H9 (cell line): Measurements from ENCODE around the gene SURF1. TPM values are rescaled to one million over a fixed set of nuclear protein-coding genes. Genes with fewer than 3 reads are reported as not detected.

Experiments
- DNase-seq: peaks from one replicate; pipeline ENCODE4 v3.0.0-alpha.2; 2017
- H2AFZ ChIP-seq: one replicate; pipeline ENCODE4 v1.6.1; 2013; ENCODE audit warnings: mild to moderate bottlenecking, low read length, control low read depth, moderate library complexity
- H2AK5ac ChIP-seq: 2 replicates; pipeline ENCODE4 v1.6.1; 2013; ENCODE audit warnings: low read length, control low read depth, mixed read lengths; ENCODE audit not compliant: insufficient read length
- H2BK120ac ChIP-seq: one replicate; pipeline ENCODE4 v1.6.1; 2013; ENCODE audit warnings: low read depth, mild to moderate bottlenecking, low read length, control low read depth, inconsistent platforms; ENCODE audit not compliant: poor library complexity, severe bottlenecking
- H2BK12ac ChIP-seq: 2 replicates; pipeline ENCODE4 v1.6.1; 2013; ENCODE audit warnings: low read length, control low read depth, mixed read lengths, low read depth; ENCODE audit not compliant: insufficient read length
- H2BK15ac ChIP-seq: 2 replicates; pipeline ENCODE4 v1.6.1; 2013; ENCODE audit warnings: low read depth, low read length, control low read depth
- H2BK20ac ChIP-seq: one replicate; pipeline ENCODE4 v1.6.1; 2013; ENCODE audit warnings: low read depth, mild to moderate bottlenecking, low read length, control low read depth, inconsistent platforms; ENCODE audit not compliant: poor library complexity, severe bottlenecking
- H2BK5ac ChIP-seq: 2 replicates; pipeline ENCODE4 v1.6.1; 2013; ENCODE audit warnings: low read length, control low read depth, mixed read lengths; ENCODE audit not compliant: insufficient read length
- H3K14ac ChIP-seq: 2 replicates; pipeline ENCODE4 v1.6.1; 2013; ENCODE audit warnings: low read length, control low read depth; ENCODE audit not compliant: insufficient read depth
- H3K18ac ChIP-seq: 2 replicates; pipeline ENCODE4 v1.6.1; 2013; ENCODE audit warnings: low read depth, mild to moderate bottlenecking, mixed read lengths, low read length, control low read depth; ENCODE audit not compliant: insufficient read length
- H3K23ac ChIP-seq: 2 replicates; pipeline ENCODE4 v1.6.1; 2013; ENCODE audit warnings: low read length, control low read depth, mixed read lengths, low read depth; ENCODE audit not compliant: insufficient read length
- H3K23me2 ChIP-seq: 2 replicates; pipeline ENCODE4 v1.6.1; 2013; ENCODE audit warnings: low read depth, mild to moderate bottlenecking, mixed read lengths, low read length, control low read depth; ENCODE audit not compliant: insufficient read length, poor library complexity, severe bottlenecking
- H3K27ac ChIP-seq: 2 replicates; pipeline ENCODE4 v1.5.1; 2013; ENCODE audit warnings: low read length, control low read depth, mixed read lengths, low read depth; ENCODE audit not compliant: insufficient read length
- H3K27me3 ChIP-seq: 2 replicates; pipeline ENCODE4 v1.6.1; 2013; ENCODE audit warnings: low read length, control low read depth, inconsistent platforms; ENCODE audit not compliant: insufficient read depth
- H3K4ac ChIP-seq: 2 replicates; pipeline ENCODE4 v1.6.1; 2013; ENCODE audit warnings: low read depth, mild to moderate bottlenecking, control low read depth, inconsistent platforms, low read length, moderate library complexity
- H3K4me1 ChIP-seq: 2 replicates; pipeline ENCODE4 v1.6.1; 2013; ENCODE audit warnings: low read length, control low read depth, inconsistent platforms; ENCODE audit not compliant: insufficient read depth
- H3K4me2 ChIP-seq: 2 replicates; pipeline ENCODE4 v1.6.1; 2013; ENCODE audit warnings: low read length, control low read depth, mixed read lengths; ENCODE audit not compliant: insufficient read length, insufficient read depth
- H3K56ac ChIP-seq: 2 replicates; pipeline ENCODE4 v1.6.1; 2013; ENCODE audit warnings: low read depth, mild to moderate bottlenecking, mixed read lengths, low read length, control low read depth; ENCODE audit not compliant: insufficient read length
- H3K79me1 ChIP-seq: 2 replicates; pipeline ENCODE4 v1.6.1; 2013; ENCODE audit warnings: low read depth, mild to moderate bottlenecking, moderate library complexity, low read length, control low read depth, inconsistent platforms; ENCODE audit not compliant: insufficient read depth, poor library complexity, severe bottlenecking
- H3K79me2 ChIP-seq: 2 replicates; pipeline ENCODE4 v1.6.1; 2013; ENCODE audit warnings: low read length, control low read depth, inconsistent platforms; ENCODE audit not compliant: insufficient read depth
- H3K9ac ChIP-seq: 2 replicates; pipeline ENCODE4 v1.6.1; 2013; ENCODE audit warnings: low read length, control low read depth, mixed read lengths; ENCODE audit not compliant: insufficient read length; ENCODE audit errors: extremely low read depth
- H3K9me3 ChIP-seq: one replicate; pipeline ENCODE4 v1.6.1; 2013; ENCODE audit warnings: low read depth, low read length, inconsistent platforms; ENCODE audit not compliant: control insufficient read depth
- H3T11ph ChIP-seq: one replicate; pipeline ENCODE4 v1.6.1; 2013; ENCODE audit warnings: mild to moderate bottlenecking, low read length, control low read depth, inconsistent platforms
- H4K20me1 ChIP-seq: one replicate; pipeline ENCODE4 v1.6.1; 2013; ENCODE audit not compliant: control insufficient read depth, insufficient read length, insufficient read depth
- H4K5ac ChIP-seq: 2 replicates; pipeline ENCODE4 v1.6.1; 2013; ENCODE audit warnings: low read depth, mild to moderate bottlenecking, mixed read lengths, low read length, control low read depth; ENCODE audit not compliant: insufficient read length
- H4K8ac ChIP-seq: replicated peaks from 2 replicates; pipeline ENCODE4 v1.6.1; 2013; ENCODE audit warnings: low read length, control low read depth, mixed read lengths, low read depth; ENCODE audit not compliant: insufficient read length
- H4K91ac ChIP-seq: 2 replicates; pipeline ENCODE4 v1.6.1; 2013; ENCODE audit warnings: low read depth, mild to moderate bottlenecking, moderate library complexity, mixed read lengths, low read length, control low read depth; ENCODE audit not compliant: insufficient read length
- H3K27ac Mint-ChIP-seq, 3 experiments: 2 replicates in 2 of 3; 3 replicates in 1 of 3; pipeline ENCODE4 v1.8.0; 2020 to 2021; ENCODE audit warnings: mixed read lengths in 3 of 3, mild to moderate bottlenecking in 1 of 3, moderate library complexity in 1 of 3
- H3K27me3 Mint-ChIP-seq: 2 replicates; pipeline ENCODE4 v1.8.0; 2021; ENCODE audit warnings: low read depth, mild to moderate bottlenecking, moderate library complexity, mixed read lengths
- H3K36me3 Mint-ChIP-seq, 3 experiments: 2 replicates in 2 of 3; 3 replicates in 1 of 3; pipeline ENCODE4 v1.8.0; 2020 to 2021; ENCODE audit warnings: low read depth in 3 of 3, mixed read lengths in 3 of 3; ENCODE audit not compliant: insufficient read depth in 1 of 3
- H3K4me1 Mint-ChIP-seq, 2 experiments: 2 replicates each; pipeline ENCODE4 v1.8.0; 2020; ENCODE audit warnings: mixed read lengths in 2 of 2
- H3K4me3 Mint-ChIP-seq, 2 experiments: 2 replicates in 1 of 2; 3 replicates in 1 of 2; pipeline ENCODE4 v1.8.0; 2020 to 2021; ENCODE audit warnings: mild to moderate bottlenecking in 2 of 2, mixed read lengths in 2 of 2, moderate library complexity in 1 of 2
- H3K9me3 Mint-ChIP-seq, 2 experiments: 2 replicates in 1 of 2; 3 replicates in 1 of 2; pipeline ENCODE4 v1.8.0; 2020; ENCODE audit warnings: mild to moderate bottlenecking in 2 of 2, mixed read lengths in 2 of 2, moderate library complexity in 1 of 2
- CTCF ChIP-seq: fragments of 200-600 bp; sonication (generic); conservative IDR thresholded peaks from 3 replicates; pipeline ENCODE4 v1.8.0; 2021; ENCODE audit warnings: antibody characterized with exemption, mild to moderate bottlenecking
- WGBS: extraction: QIAGEN DNeasy Blood & Tissue Kit; methylation state at CpG from one replicate; pipeline ENCODE4 v1.1.7; 2013; ENCODE audit warnings: missing lambda C conversion rate, low lambda C conversion rate, mixed read lengths; ENCODE audit not compliant: insufficient read length; ENCODE audit errors: extremely low coverage; 5-methylcytosine and 5-hydroxymethylcytosine counted together
- total RNA-seq: library from RNA; stranded (reverse); gene quantifications from 2 replicates; pipeline ENCODE4 v1.2.1, GENCODE V29; 2021

The SURF1 gene
- total RNA-seq, 1 experiment from 2014 or later: 43.3 TPM

GRCh38 chr9:133355881-133356357 is 368 bp downstream of the SURF1 start:
- Histone ChIP-seq H3K9me3 (no peaks in the 10 kb centered on the region), H4K20me1 (no peaks in the 10 kb centered on the region), H3K23me2 (peaks cover 10% of the 10 kb centered on the region), H3K56ac (no peak overlapping the region), H3K14ac (no peak overlapping the region), H4K8ac (no peak overlapping the region), H3K9ac (peak overlapping the region; percentile 45), H3K18ac (no peak overlapping the region), H3K27me3 (no peaks in the 10 kb centered on the region), H3K79me2 (no peaks in the 10 kb centered on the region; the same call in 1 of the 2 replicates), H3K4ac (no peak overlapping the region), H3K4me1 (no peaks in the 10 kb centered on the region), H2BK20ac (no peak overlapping the region), H3K27ac (no peak overlapping the region), H4K91ac (no peak overlapping the region), H2AFZ (no peak overlapping the region), H2BK120ac (no peak overlapping the region), H4K5ac (no peak overlapping the region), H3K23ac (no peak overlapping the region), H3K79me1 (peaks cover 3% of the 10 kb centered on the region), H2BK15ac (no peak overlapping the region), H2BK12ac (no peak overlapping the region), H2AK5ac (no peak overlapping the region), H2BK5ac (no peak overlapping the region), H3K4me2 (peak overlapping the region; percentile 60), H3T11ph (no peak overlapping the region)
- H3K27me3 Mint-ChIP-seq: no peaks in the 10 kb centered on the region
- H3K9me3 Mint-ChIP-seq: no peaks in the 10 kb centered on the region
- WGBS: no CpG with 5 or more reads among the region's 31 CpGs
- TF ChIP-seq CTCF: no peak
- peaks cover 18 to 57% (median 50%) of the 10 kb centered on the region in 3 experiments; a peak in 6 of 7 replicates for H3K36me3 Mint-ChIP-seq
- H3K4me3 Mint-ChIP-seq: peak overlapping the region; percentile 92 to 96
- H3K4me1 Mint-ChIP-seq: peaks cover 11 to 12% of the 10 kb centered on the region in 2 experiments
- DNase-seq: no peak
- H3K27ac Mint-ChIP-seq: peak overlapping the region; percentile 72 to 95 (median 94); a peak in 5 of 7 replicates
